ENCODE data around the gene AHCYL2. TPM values are rescaled to one million over a fixed set of nuclear protein-coding genes. Genes with fewer than 3 reads are reported as not detected.
"Not testable (repeated sequence)": the region's sequence is repeated elsewhere in the genome, so short reads cannot be mapped to it uniquely, and the experiment has no call there.

The AHCYL2 gene
- total RNA-seq, 2 donors from 2014 or later = 262 to 397 TPM

DNA sequence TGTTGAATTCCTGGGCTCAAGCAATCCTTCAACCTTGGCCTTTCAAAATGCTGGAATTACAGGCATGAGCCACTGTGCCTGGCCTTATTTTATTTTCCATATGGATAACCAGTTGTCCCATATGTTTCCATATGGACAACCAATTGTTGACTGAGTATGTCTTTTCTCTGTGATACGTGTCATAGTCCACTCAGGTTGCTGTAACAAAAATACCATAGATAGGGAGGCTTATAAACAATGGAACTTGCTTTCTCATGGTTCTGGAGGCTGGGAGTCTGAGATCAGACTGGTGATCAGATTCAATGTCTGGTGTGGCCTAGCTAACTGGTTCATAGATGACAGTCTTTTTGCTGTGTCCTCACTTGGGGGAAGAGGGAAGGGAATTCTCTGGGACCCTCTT is 19.4 kb downstream of the AHCYL2 start:
- no peak overlapping the region for H3K27ac ChIP-seq
- H3K4me1 ChIP-seq = no peaks in the 10 kb centered on the region
- H3K27me3 ChIP-seq = no peaks in the 10 kb centered on the region
- TF ChIP-seq, protein P1, sequence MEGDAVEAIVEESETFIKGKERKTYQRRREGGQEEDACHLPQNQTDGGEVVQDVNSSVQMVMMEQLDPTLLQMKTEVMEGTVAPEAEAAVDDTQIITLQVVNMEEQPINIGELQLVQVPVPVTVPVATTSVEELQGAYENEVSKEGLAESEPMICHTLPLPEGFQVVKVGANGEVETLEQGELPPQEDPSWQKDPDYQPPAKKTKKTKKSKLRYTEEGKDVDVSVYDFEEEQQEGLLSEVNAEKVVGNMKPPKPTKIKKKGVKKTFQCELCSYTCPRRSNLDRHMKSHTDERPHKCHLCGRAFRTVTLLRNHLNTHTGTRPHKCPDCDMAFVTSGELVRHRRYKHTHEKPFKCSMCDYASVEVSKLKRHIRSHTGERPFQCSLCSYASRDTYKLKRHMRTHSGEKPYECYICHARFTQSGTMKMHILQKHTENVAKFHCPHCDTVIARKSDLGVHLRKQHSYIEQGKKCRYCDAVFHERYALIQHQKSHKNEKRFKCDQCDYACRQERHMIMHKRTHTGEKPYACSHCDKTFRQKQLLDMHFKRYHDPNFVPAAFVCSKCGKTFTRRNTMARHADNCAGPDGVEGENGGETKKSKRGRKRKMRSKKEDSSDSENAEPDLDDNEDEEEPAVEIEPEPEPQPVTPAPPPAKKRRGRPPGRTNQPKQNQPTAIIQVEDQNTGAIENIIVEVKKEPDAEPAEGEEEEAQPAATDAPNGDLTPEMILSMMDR (IDR thresholded peaks at IDR 0.05) = no peak
- no peaks in the 10 kb centered on the region for H3K36me3 ChIP-seq
- no peak for DNase-seq
- intact Hi-C loops (cut with DNase I) = no loop called here
- H3K4me3 ChIP-seq = no peak overlapping the region
- no peaks in the 10 kb centered on the region for H3K9me3 ChIP-seq
- no peak overlapping the region for H3K9ac ChIP-seq (ENCODE audit: low read depth in 2 of 2, low read length in 2 of 2)

GRCh38 chr7:129245533-129245932 is 20.7 kb downstream of the AHCYL2 start:
- intact Hi-C loops (cut with DNase I) = no loop called here
- DNase-seq = no peak

GRCh38 chr7:129247087-129247486 is 22.3 kb downstream of the AHCYL2 start:
- H3K27ac ChIP-seq = no peak overlapping the region
- no peak overlapping the region for H3K9ac ChIP-seq (ENCODE audit: low read depth in 2 of 2, low read length in 2 of 2)
- H3K9me3 ChIP-seq = no peaks in the 10 kb centered on the region
- no peak for DNase-seq
- intact Hi-C loops (cut with DNase I) = no loop called here
- TF ChIP-seq, protein P1 (IDR thresholded peaks at IDR 0.05) = no peak
- no peaks in the 10 kb centered on the region for H3K4me1 ChIP-seq
- H3K36me3 ChIP-seq = no peaks in the 10 kb centered on the region
- H3K4me3 ChIP-seq = no peak overlapping the region
- H3K27me3 ChIP-seq = no peaks in the 10 kb centered on the region

More at GRCh38 chr7:129245533-129245932, 20.7 kb downstream of the AHCYL2 start:
- no peak overlapping the region for H3K9ac ChIP-seq (ENCODE audit: low read depth in 2 of 2, low read length in 2 of 2)
- no peaks in the 10 kb centered on the region for H3K36me3 ChIP-seq
- no peaks in the 10 kb centered on the region for H3K4me1 ChIP-seq
- H3K9me3 ChIP-seq = no peaks in the 10 kb centered on the region
- TF ChIP-seq, protein P1 (IDR thresholded peaks at IDR 0.05) = no peak
- no peaks in the 10 kb centered on the region for H3K27me3 ChIP-seq
- no peak overlapping the region for H3K27ac ChIP-seq
- no peak overlapping the region for H3K4me3 ChIP-seq

- Histone ChIP-seq H3K27me3 (no peaks in the 10 kb centered on the region), H3K9ac (ENCODE audit: low read depth in 2 of 2, low read length in 2 of 2) (no peak overlapping the region), H3K4me3 (no peak overlapping the region), H3K36me3 (no peaks in the 10 kb centered on the region), H3K27ac (no peak overlapping the region), H3K4me1 (no peaks in the 10 kb centered on the region), H3K9me3 (no peaks in the 10 kb centered on the region)
- DNase-seq = no peak
- TF ChIP-seq, protein P1 (IDR thresholded peaks at IDR 0.05) = no peak
- intact Hi-C loops (cut with DNase I) = no loop called here
Measured at GRCh38 chr7:129252128-129252527, 27.3 kb downstream of the AHCYL2 start.

GRCh38 chr7:129252603-129253002 is 27.8 kb downstream of the AHCYL2 start:
- H3K27me3 ChIP-seq; H3K9ac ChIP-seq (ENCODE audit: low read depth in 2 of 2, low read length in 2 of 2); H3K36me3 ChIP-seq; H3K4me3 ChIP-seq; H3K9me3 ChIP-seq; H3K27ac ChIP-seq; DNase-seq; intact Hi-C loops (cut with DNase I); H3K4me1 ChIP-seq: not testable (repeated sequence)

GRCh38 chr7:129255800-129256199 is 31.0 kb downstream of the AHCYL2 start:
- Histone ChIP-seq H3K36me3 (no peaks in the 10 kb centered on the region), H3K9me3 (no peaks in the 10 kb centered on the region), H3K4me3 (no peak overlapping the region), H3K4me1 (no peaks in the 10 kb centered on the region), H3K9ac (ENCODE audit: low read depth in 2 of 2, low read length in 2 of 2) (no peak overlapping the region), H3K27ac (no peak overlapping the region), H3K27me3 (no peaks in the 10 kb centered on the region)
- intact Hi-C loops (cut with DNase I) = no loop called here
- TF ChIP-seq, protein P1 (IDR thresholded peaks at IDR 0.05) = no peak
- DNase-seq = no peak

All from colonic mucosa (tissue), 4 donors.